HepG2 (cell line): Measurements from ENCODE around the gene SLBP. TPM values are rescaled to one million over a fixed set of nuclear protein-coding genes. Genes with fewer than 3 reads are reported as not detected.
A peak's percentile ranks its signal among the peaks of the same experiment; 100 is the strongest.

Experiments used
- ATAC-seq: fragments of 200-7000 bp; cut with Tn5 transposase; 3 replicates; pipeline ENCODE4 v1.9.1; 2020; ENCODE audit warnings: mild to moderate bottlenecking, moderate library complexity
- BruUV-seq: library from RNA; stranded (reverse); fragments of 400-500 nt; replicated peaks from 2 replicates; lab custom pipeline; 2021; lab: Mats Ljungman, UMichigan
- CTCF ChIA-PET: fragments of 300-600 bp; formaldehyde crosslinking; extraction: SDS; loops from one replicate; lab custom pipeline; 2021; ENCODE audit warnings: low total read pairs, inconsistent platforms, low intra/inter-chr PET ratio; lab: Yijun Ruan, JAX
- POLR2A ChIA-PET: fragments of 350-600 bp; sonication (Branson Sonifier 250); formaldehyde crosslinking; loops from one replicate; lab custom pipeline; 2020; ENCODE audit warnings: antibody characterized with exemption, inconsistent platforms; lab: Yijun Ruan, JAX
- DNase-seq: peaks from one replicate; pipeline ENCODE4 v3.0.0-alpha.2; 2015; ENCODE audit warnings: low spot score
- FAIRE-seq: peaks from 3 replicates; lab custom pipeline; 2011; peaks lifted over from hg19 to GRCh38; lab: Jason Lieb, UNC
- H2AFZ ChIP-seq: one replicate; pipeline ENCODE4 v1.6.1; 2011; ENCODE audit warnings: low read length, inconsistent platforms
- H3K27ac ChIP-seq: fragments of 300-600 bp; 3 replicates; pipeline ENCODE4 v1.8.0; 2011; ENCODE audit warnings: mixed run types, mild to moderate bottlenecking, mixed read lengths, low read length, inconsistent platforms; ENCODE audit not compliant: insufficient read depth; ENCODE audit errors: extremely low read length
- H3K27me3 ChIP-seq, 2 experiments: fragments of 200-600 bp in 1 of 2; 2 replicates in 1 of 2; 3 replicates in 1 of 2; pipeline versions ENCODE4 v1.6.0 to v1.8.0; 2011; ENCODE audit warnings: low read length in 2 of 2, mild to moderate bottlenecking in 2 of 2, moderate library complexity in 2 of 2, inconsistent platforms in 1 of 2; ENCODE audit not compliant: insufficient read depth in 2 of 2, control insufficient read depth in 1 of 2
- H3K36me3 ChIP-seq, 2 experiments: fragments of 200-600 bp in 1 of 2; replicated peaks in 1 of 2; 2 replicates in 1 of 2; 3 replicates in 1 of 2; pipeline versions ENCODE4 v1.5.1 to v1.8.0; 2011; ENCODE audit warnings: low read length in 2 of 2, inconsistent platforms in 1 of 2; ENCODE audit not compliant: insufficient read depth in 2 of 2, control insufficient read depth in 1 of 2
- H3K4me1 ChIP-seq: 2 replicates; pipeline ENCODE4 v1.5.1; 2012; ENCODE audit warnings: low read length, inconsistent platforms; ENCODE audit not compliant: insufficient read depth
- H3K4me2 ChIP-seq: 2 replicates; pipeline ENCODE4 v1.6.0; 2011; ENCODE audit warnings: low read depth, low read length, inconsistent platforms
- H3K4me3 ChIP-seq, 3 experiments: fragments of 200-600 bp in 1 of 3; sonication (generic), shearing (Covaris generic) in 1 of 3; replicated peaks in 1 of 3; 2 replicates each; pipeline ENCODE4 v1.5.1; 2011 to 2016; ENCODE audit warnings: low read length in 3 of 3, inconsistent platforms in 2 of 3, low read depth in 2 of 3, mild to moderate bottlenecking in 2 of 3, control low read depth in 1 of 3, mixed read lengths in 1 of 3; ENCODE audit not compliant: insufficient read depth in 1 of 3
- H3K79me2 ChIP-seq: one replicate; pipeline ENCODE4 v1.6.1; 2011; ENCODE audit warnings: low read length, inconsistent platforms; ENCODE audit not compliant: insufficient read depth
- H3K9ac ChIP-seq: 2 replicates; pipeline ENCODE4 v1.6.0; 2011; ENCODE audit warnings: mild to moderate bottlenecking, low read depth, low read length, inconsistent platforms; ENCODE audit not compliant: insufficient read depth
- H3K9me3 ChIP-seq: 2 replicates; pipeline ENCODE4 v1.5.1; 2012; ENCODE audit warnings: mild to moderate bottlenecking, low read length
- H4K20me1 ChIP-seq: 2 replicates; pipeline ENCODE4 v1.6.0; 2011; ENCODE audit warnings: inconsistent platforms, mild to moderate bottlenecking, low read length, moderate library complexity; ENCODE audit not compliant: insufficient read depth
- ELF3 ChIP-seq: IDR thresholded peaks from 2 replicates; pipeline ENCODE4 v1.6.1; 2016; ENCODE audit warnings: missing genetic modification reagents, missing compliant biosample characterization
- IRF2 ChIP-seq: IDR thresholded peaks from 2 replicates; pipeline ENCODE4 v1.6.1; 2018; ENCODE audit warnings: missing genetic modification reagents, missing compliant biosample characterization
- KDM5A ChIP-seq: fragments of 200-600 bp; sonication (generic); IDR thresholded peaks from 2 replicates; pipeline ENCODE4 v1.7.0; 2018; ENCODE audit warnings: antibody characterized with exemption, mild to moderate bottlenecking, low read length, borderline replicate concordance
- KLF9 ChIP-seq: IDR thresholded peaks from 2 replicates; pipeline ENCODE4 v1.6.1; 2016; ENCODE audit warnings: low read depth
- MBD4 ChIP-seq: IDR thresholded peaks from 2 replicates; pipeline ENCODE4 v1.6.1; 2012; ENCODE audit warnings: low read length, inconsistent platforms, borderline replicate concordance
- MTA1 ChIP-seq: sonication (generic); formaldehyde crosslinking; IDR thresholded peaks from 2 replicates; pipeline ENCODE4 v1.4.0; 2020; ENCODE audit warnings: missing genetic modification reagents, mild to moderate bottlenecking, borderline replicate concordance
- NCOR1 ChIP-seq: fragments of 200-600 bp; sonication (generic); IDR thresholded peaks from 2 replicates; pipeline ENCODE4 v1.7.0; 2017; ENCODE audit warnings: antibody characterized with exemption, low read length, borderline replicate concordance
- NKX3-1 ChIP-seq: sonication (generic); formaldehyde crosslinking; IDR thresholded peaks from 2 replicates; pipeline ENCODE4 v1.5.0; 2020; ENCODE audit warnings: missing genetic modification reagents
- SCMH1 ChIP-seq: sonication (generic); formaldehyde crosslinking; IDR thresholded peaks from 2 replicates; pipeline ENCODE4 v1.9.0; 2021; ENCODE audit warnings: missing genetic modification reagents, mild to moderate bottlenecking, borderline replicate concordance
- SETDB1 ChIP-seq: sonication (generic); formaldehyde crosslinking; IDR thresholded peaks from 2 replicates; pipeline ENCODE4 v1.5.1; 2020; ENCODE audit warnings: missing genetic modification reagents, mild to moderate bottlenecking, borderline replicate concordance
- SMYD3 ChIP-seq: sonication (generic); formaldehyde crosslinking; IDR thresholded peaks from 2 replicates; pipeline ENCODE4 v1.8.1; 2023; ENCODE audit warnings: mild to moderate bottlenecking, missing genetic modification reagents
- TBX3 ChIP-seq: fragments of 450-650 bp; IDR thresholded peaks from 2 replicates; pipeline ENCODE4 v1.6.1; 2017; ENCODE audit warnings: antibody characterized with exemption, mild to moderate bottlenecking, inconsistent platforms, borderline replicate concordance
- TEF ChIP-seq: sonication (generic); formaldehyde crosslinking; IDR thresholded peaks from 2 replicates; pipeline ENCODE4 v1.5.0; 2020; ENCODE audit warnings: missing genetic modification reagents
- ZFP90 ChIP-seq: sonication (generic); formaldehyde crosslinking; IDR thresholded peaks from 2 replicates; pipeline ENCODE4 v1.8.0; 2022; ENCODE audit warnings: missing genetic modification reagents, mild to moderate bottlenecking, inconsistent platforms, borderline replicate concordance
- ZNF142 ChIP-seq: sonication (generic); formaldehyde crosslinking; IDR thresholded peaks from 2 replicates; pipeline ENCODE4 v1.4.0; 2020; ENCODE audit warnings: missing genetic modification reagents
- ZNF17 ChIP-seq: sonication (generic); formaldehyde crosslinking; IDR thresholded peaks from 2 replicates; pipeline ENCODE4 v1.5.0; 2020; ENCODE audit warnings: mild to moderate bottlenecking, missing genetic modification reagents
- ZNF446 ChIP-seq: sonication (generic); formaldehyde crosslinking; IDR thresholded peaks from 2 replicates; pipeline ENCODE4 v1.5.0; 2020; ENCODE audit warnings: mild to moderate bottlenecking, missing genetic modification reagents
- ZNF567 ChIP-seq: sonication (generic); formaldehyde crosslinking; IDR thresholded peaks from 2 replicates; pipeline ENCODE4 v1.8.1; 2023; ENCODE audit warnings: mild to moderate bottlenecking, missing genetic modification reagents, borderline replicate concordance
- ZSCAN21 ChIP-seq: sonication (generic); formaldehyde crosslinking; IDR thresholded peaks from 2 replicates; pipeline ENCODE4 v1.8.0; 2022; ENCODE audit warnings: mild to moderate bottlenecking, missing genetic modification reagents, moderate library complexity, borderline replicate concordance
- WGBS: methylation state at CpG from one replicate; pipeline ENCODE4 v1.1.6; 2017; ENCODE audit warnings: low lambda C conversion rate; 5-methylcytosine and 5-hydroxymethylcytosine counted together
- in situ Hi-C: cut with HindIII; loops from 2 replicates; pipeline ENCODE4 v1.10.0; 2017; ENCODE audit warnings: low pct_unique_long_range_greater_than_20kb; ENCODE audit not compliant: extremely low pct_ligation_motif_present
- intact Hi-C: fragments of 100-400 bp; cut with micrococcal nuclease; formaldehyde crosslinking; loops from one replicate; pipeline ENCODE4 v1.10.0; 2022; ENCODE audit not compliant: unreplicated experiment
- polyA plus RNA-seq, 8 experiments: library from polyadenylated mRNA; depleted of rRNA in 3 of 8; stranded (reverse) in 7 of 8; unstranded in 1 of 8; fragments of >200 nt; fragmentation: Illumina TruSeq in 4 of 8; extraction: Trizol in 4 of 8; gene quantifications; 2 replicates each; pipeline versions ENCODE4 v1.2.1 to v1.2.3, GENCODE V29; 2011 to 2016; ENCODE audit warnings: low read depth in 4 of 8, missing spikeins in 1 of 8, mixed read lengths in 1 of 8; ENCODE audit not compliant: insufficient read depth in 1 of 8
- total RNA-seq, 5 experiments: library from RNA; depleted of rRNA; stranded (reverse); fragments of >200 nt; fragmentation: Illumina TruSeq; extraction: Trizol; gene quantifications; 2 replicates each; pipeline ENCODE4 v1.2.3, GENCODE V29; 2016; ENCODE audit warnings: low read depth in 1 of 5

SLBP gene
- total and polyA plus RNA-seq, 2 of the 13 experiments (the other 11 are each of a cell fraction or from before 2014, with no cell fraction given) = 43.9 to 104 TPM

- intact Hi-C loops (no loop called here), in situ Hi-C loops (no loop called here)
- Histone ChIP-seq H2AFZ (no peak within 1 kb of the TSS), H3K9ac (peak within 1 kb of the TSS; percentile 65), H3K4me2 (peak within 1 kb of the TSS; percentile 71), H3K36me3 (no peaks in the 10 kb centered on the region), H3K4me3 (peak within 1 kb of the TSS; percentile 6 to 68 (median 51); a peak in 4 of 6 replicates), H3K27ac (no peak within 1 kb of the TSS), H3K9me3 (no peaks in the 10 kb centered on the region), H3K4me1 (peaks cover 39% of the 10 kb centered on the region), H4K20me1 (no peaks in the 10 kb centered on the region), H3K27me3 (no peaks in the 10 kb centered on the region), H3K79me2 (no peaks in the 10 kb centered on the region)
- ATAC-seq = peak; percentile 77
- no TSS peak for BruUV-seq
- ChIA-PET POLR2A (no interaction called here), CTCF (no interaction called here)
- 41% methylated on average over 36 of the region's 118 CpGs for WGBS
- no peak for FAIRE-seq
- DNase-seq = peak; percentile 58
- TF ChIP-seq SCMH1 (CRISPR knock-in tag) = no peak
- TF ChIP-seq TBX3 = no peak
- no peak for TF ChIP-seq KLF9 (CRISPR knock-in tag)
- TF ChIP-seq ELF3 (CRISPR knock-in tag) = no peak
- TF ChIP-seq MTA1 (CRISPR knock-in tag) = peak; percentile 53; the same call in 1 of the 2 replicates
- TF ChIP-seq IRF2 (CRISPR knock-in tag) = no peak
- no peak for TF ChIP-seq ZNF142
- TF ChIP-seq ZNF446 (CRISPR knock-in tag) = 0 out of 2 replicates have a peak, but pooled peaks have one; percentile 53
- no peak for TF ChIP-seq MBD4
- TF ChIP-seq TEF = no peak
- TF ChIP-seq SMYD3 (CRISPR knock-in tag) = no peak
- no peak for TF ChIP-seq KDM5A
- no peak for TF ChIP-seq ZNF567 (CRISPR knock-in tag)
- TF ChIP-seq SETDB1 = no peak
- TF ChIP-seq ZSCAN21 (CRISPR knock-in tag) = peak; percentile 74
- no peak for TF ChIP-seq ZFP90
- TF ChIP-seq NKX3-1 (CRISPR knock-in tag) = no peak
- no peak for TF ChIP-seq NCOR1
- TF ChIP-seq ZNF17 (CRISPR knock-in tag) = no peak
Measured at GRCh38 chr4:1683736-1684505, 28.2 kb downstream of the SLBP start, which contains the start of gene FAM53A. Gene FAM53A, minus strand, starts transcription at chr4:1684313. Its CDS starts 15,572 bp downstream, at chr4:1668741.
